Measurements from ENCODE around the gene DISC1.
"Not testable (repeated sequence)": the region's sequence is repeated elsewhere in the genome, so short reads cannot be mapped to it uniquely, and the experiment has no call there.

The DISC1 gene

GRCh38 chr1:231719485-231720183 is 93.0 kb downstream of the DISC1 start:
- Histone ChIP-seq H3K27ac (ENCODE audit: low read length) (no peak overlapping the region), H3K4me3 (ENCODE audit: low read length in 2 of 2) (no peak overlapping the region), H3K9ac (ENCODE audit: low read length in 2 of 2) (no peak overlapping the region), H3K9me3 (ENCODE audit: control insufficient read depth in 2 of 2, low read length in 2 of 2) (no peaks in the 10 kb centered on the region), H3K4me1 (ENCODE audit: control insufficient read depth, insufficient read depth, low read length) (no peaks in the 10 kb centered on the region), H3K27me3 (ENCODE audit: control insufficient read depth in 1 of 2, insufficient read depth in 2 of 2, low read length in 2 of 2) (no peaks in the 10 kb centered on the region), H3K36me3 (ENCODE audit: control insufficient read depth in 2 of 2, insufficient read depth in 2 of 2, low read length in 2 of 2) (no peaks in the 10 kb centered on the region)

- no peaks in the 10 kb centered on the region for H3K27me3 ChIP-seq (ENCODE audit: control insufficient read depth in 1 of 2, insufficient read depth in 2 of 2, low read length in 2 of 2)
- H3K9ac ChIP-seq (ENCODE audit: low read length in 2 of 2): no peak overlapping the region
- H3K4me1 ChIP-seq (ENCODE audit: control insufficient read depth, insufficient read depth, low read length): no peaks in the 10 kb centered on the region
- no peak overlapping the region for H3K27ac ChIP-seq (ENCODE audit: low read length)
- H3K9me3 ChIP-seq (ENCODE audit: control insufficient read depth in 2 of 2, low read length in 2 of 2): no peaks in the 10 kb centered on the region
- no peaks in the 10 kb centered on the region for H3K36me3 ChIP-seq (ENCODE audit: control insufficient read depth in 2 of 2, insufficient read depth in 2 of 2, low read length in 2 of 2)
- H3K4me3 ChIP-seq (ENCODE audit: low read length in 2 of 2): no peak overlapping the region
Observed at GRCh38 chr1:231720652-231721325, 94.2 kb downstream of the DISC1 start.

- H3K27me3 ChIP-seq (ENCODE audit: control insufficient read depth in 1 of 2, insufficient read depth in 2 of 2, low read length in 2 of 2): no peaks in the 10 kb centered on the region
- no peaks in the 10 kb centered on the region for H3K9me3 ChIP-seq (ENCODE audit: control insufficient read depth in 2 of 2, low read length in 2 of 2)
- H3K4me3 ChIP-seq (ENCODE audit: low read length in 2 of 2): no peak overlapping the region
- no peak overlapping the region for H3K27ac ChIP-seq (ENCODE audit: low read length)
- no peak overlapping the region for H3K9ac ChIP-seq (ENCODE audit: low read length in 2 of 2)
- no peaks in the 10 kb centered on the region for H3K36me3 ChIP-seq (ENCODE audit: control insufficient read depth in 2 of 2, insufficient read depth in 2 of 2, low read length in 2 of 2)
- no peaks in the 10 kb centered on the region for H3K4me1 ChIP-seq (ENCODE audit: control insufficient read depth, insufficient read depth, low read length)
Observed at GRCh38 chr1:231721436-231721835, 94.8 kb downstream of the DISC1 start.

GRCh38 chr1:231722356-231722755 is 95.8 kb downstream of the DISC1 start:
- Histone ChIP-seq H3K27me3 (ENCODE audit: control insufficient read depth in 1 of 2, insufficient read depth in 2 of 2, low read length in 2 of 2) (no peaks in the 10 kb centered on the region), H3K9ac (ENCODE audit: low read length in 2 of 2) (no peak overlapping the region), H3K36me3 (ENCODE audit: control insufficient read depth in 2 of 2, insufficient read depth in 2 of 2, low read length in 2 of 2) (no peaks in the 10 kb centered on the region), H3K4me3 (ENCODE audit: low read length in 2 of 2) (no peak overlapping the region), H3K27ac (ENCODE audit: low read length) (no peak overlapping the region), H3K9me3 (ENCODE audit: control insufficient read depth in 2 of 2, low read length in 2 of 2) (no peaks in the 10 kb centered on the region), H3K4me1 (ENCODE audit: control insufficient read depth, insufficient read depth, low read length) (no peaks in the 10 kb centered on the region)

- no peaks in the 10 kb centered on the region for H3K9me3 ChIP-seq (ENCODE audit: control insufficient read depth in 2 of 2, low read length in 2 of 2)
- no peaks in the 10 kb centered on the region for H3K27me3 ChIP-seq (ENCODE audit: control insufficient read depth in 1 of 2, insufficient read depth in 2 of 2, low read length in 2 of 2)
- no peaks in the 10 kb centered on the region for H3K36me3 ChIP-seq (ENCODE audit: control insufficient read depth in 2 of 2, insufficient read depth in 2 of 2, low read length in 2 of 2)
- H3K4me1 ChIP-seq (ENCODE audit: control insufficient read depth, insufficient read depth, low read length): no peaks in the 10 kb centered on the region
- H3K4me3 ChIP-seq (ENCODE audit: low read length in 2 of 2): no peak overlapping the region
- no peak overlapping the region for H3K9ac ChIP-seq (ENCODE audit: low read length in 2 of 2)
- no peak overlapping the region for H3K27ac ChIP-seq (ENCODE audit: low read length)
Observed at GRCh38 chr1:231723146-231723545, 96.6 kb downstream of the DISC1 start.

- Histone ChIP-seq H3K4me3 (ENCODE audit: low read length in 2 of 2) (no peak overlapping the region), H3K27me3 (ENCODE audit: control insufficient read depth in 1 of 2, insufficient read depth in 2 of 2, low read length in 2 of 2) (no peaks in the 10 kb centered on the region), H3K4me1 (ENCODE audit: control insufficient read depth, insufficient read depth, low read length) (no peaks in the 10 kb centered on the region), H3K9ac (ENCODE audit: low read length in 2 of 2) (no peak overlapping the region), H3K27ac (ENCODE audit: low read length) (no peak overlapping the region), H3K9me3 (ENCODE audit: control insufficient read depth in 2 of 2, low read length in 2 of 2) (no peaks in the 10 kb centered on the region), H3K36me3 (ENCODE audit: control insufficient read depth in 2 of 2, insufficient read depth in 2 of 2, low read length in 2 of 2) (no peaks in the 10 kb centered on the region)
Observed at GRCh38 chr1:231724041-231724440, 97.5 kb downstream of the DISC1 start.

- Histone ChIP-seq H3K36me3 (ENCODE audit: control insufficient read depth in 2 of 2, insufficient read depth in 2 of 2, low read length in 2 of 2) (no peaks in the 10 kb centered on the region), H3K4me1 (ENCODE audit: control insufficient read depth, insufficient read depth, low read length) (no peaks in the 10 kb centered on the region), H3K27me3 (ENCODE audit: control insufficient read depth in 1 of 2, insufficient read depth in 2 of 2, low read length in 2 of 2) (no peaks in the 10 kb centered on the region)
Observed at GRCh38 chr1:231724876-231725647, 98.5 kb downstream of the DISC1 start.

GRCh38 chr1:231727171-231727570 is 100.6 kb downstream of the DISC1 start:
- no peaks in the 10 kb centered on the region for H3K4me1 ChIP-seq (ENCODE audit: control insufficient read depth, insufficient read depth, low read length)
- H3K27me3 ChIP-seq (ENCODE audit: control insufficient read depth in 1 of 2, insufficient read depth in 2 of 2, low read length in 2 of 2): no peaks in the 10 kb centered on the region
- H3K9ac ChIP-seq (ENCODE audit: low read length in 2 of 2): no peak overlapping the region
- H3K9me3 ChIP-seq (ENCODE audit: control insufficient read depth in 2 of 2, low read length in 2 of 2): no peaks in the 10 kb centered on the region
- no peak overlapping the region for H3K27ac ChIP-seq (ENCODE audit: low read length)
- no peaks in the 10 kb centered on the region for H3K36me3 ChIP-seq (ENCODE audit: control insufficient read depth in 2 of 2, insufficient read depth in 2 of 2, low read length in 2 of 2)
- H3K4me3 ChIP-seq (ENCODE audit: low read length in 2 of 2): no peak overlapping the region

More at GRCh38 chr1:231724876-231725647, 98.5 kb downstream of the DISC1 start:
- no peaks in the 10 kb centered on the region for H3K9me3 ChIP-seq (ENCODE audit: control insufficient read depth in 2 of 2, low read length in 2 of 2)
- H3K4me3 ChIP-seq (ENCODE audit: low read length in 2 of 2): no peak overlapping the region
- no peak overlapping the region for H3K27ac ChIP-seq (ENCODE audit: low read length)
- H3K9ac ChIP-seq (ENCODE audit: low read length in 2 of 2): no peak overlapping the region

GRCh38 chr1:231728987-231729386 is 102.4 kb downstream of the DISC1 start:
- H3K27ac ChIP-seq (ENCODE audit: low read length); H3K4me3 ChIP-seq (ENCODE audit: low read length in 2 of 2); H3K9ac ChIP-seq (ENCODE audit: low read length in 2 of 2); H3K36me3 ChIP-seq (ENCODE audit: control insufficient read depth in 2 of 2, insufficient read depth in 2 of 2, low read length in 2 of 2); H3K4me1 ChIP-seq (ENCODE audit: control insufficient read depth, insufficient read depth, low read length); H3K27me3 ChIP-seq (ENCODE audit: control insufficient read depth in 1 of 2, insufficient read depth in 2 of 2, low read length in 2 of 2); H3K9me3 ChIP-seq (ENCODE audit: control insufficient read depth in 2 of 2, low read length in 2 of 2): not testable (repeated sequence)

- Histone ChIP-seq H3K4me1 (ENCODE audit: control insufficient read depth, insufficient read depth, low read length) (no peaks in the 10 kb centered on the region), H3K4me3 (ENCODE audit: low read length in 2 of 2) (no peak overlapping the region), H3K27ac (ENCODE audit: low read length) (no peak overlapping the region), H3K36me3 (ENCODE audit: control insufficient read depth in 2 of 2, insufficient read depth in 2 of 2, low read length in 2 of 2) (no peaks in the 10 kb centered on the region), H3K9me3 (ENCODE audit: control insufficient read depth in 2 of 2, low read length in 2 of 2) (no peaks in the 10 kb centered on the region), H3K9ac (ENCODE audit: low read length in 2 of 2) (no peak overlapping the region), H3K27me3 (ENCODE audit: control insufficient read depth in 1 of 2, insufficient read depth in 2 of 2, low read length in 2 of 2) (no peaks in the 10 kb centered on the region)
Observed at GRCh38 chr1:231729544-231729943, 103.0 kb downstream of the DISC1 start.

Measured in stomach smooth muscle (tissue), 2 donors.